ENCODE results near the gene PEAR1. TPM values are rescaled to one million over a fixed set of nuclear protein-coding genes. Genes with fewer than 3 reads are reported as not detected.

The PEAR1 gene
- total RNA-seq, 1 experiment from 2014 or later = 11.9 TPM

DNA sequence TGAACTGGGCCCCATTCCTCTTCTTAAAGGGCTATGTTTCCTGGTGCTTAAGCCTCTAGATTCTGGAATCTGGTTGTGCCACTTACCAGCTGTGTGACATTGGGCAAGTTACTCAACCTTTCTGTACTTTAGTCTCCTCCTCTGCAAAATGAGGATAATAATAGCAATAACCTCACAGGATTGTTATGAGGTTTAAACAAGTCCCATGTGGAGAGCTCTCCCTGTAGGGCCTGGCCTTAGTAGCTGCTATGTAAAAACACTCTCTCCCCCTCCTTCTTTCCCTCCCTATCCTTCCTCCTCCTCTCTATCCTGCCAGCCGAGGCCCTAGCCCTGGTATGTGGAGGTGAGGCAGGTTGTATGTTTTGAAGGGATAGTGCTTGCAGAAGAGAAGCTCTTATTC lies 8.2 kb upstream of the PEAR1 start:
- H3K4me1 ChIP-seq (ENCODE audit: insufficient read depth, low read length) = no peaks in the 10 kb centered on the region
- TF ChIP-seq EZH2 (IDR thresholded peaks at IDR 0.05; ENCODE audit: low read length, unreplicated experiment) (no peak), EZH2phosphoT487 (IDR thresholded peaks at IDR 0.05; ENCODE audit: borderline replicate concordance, low read length) (no peak)
- TF ChIP-seq, protein P1, sequence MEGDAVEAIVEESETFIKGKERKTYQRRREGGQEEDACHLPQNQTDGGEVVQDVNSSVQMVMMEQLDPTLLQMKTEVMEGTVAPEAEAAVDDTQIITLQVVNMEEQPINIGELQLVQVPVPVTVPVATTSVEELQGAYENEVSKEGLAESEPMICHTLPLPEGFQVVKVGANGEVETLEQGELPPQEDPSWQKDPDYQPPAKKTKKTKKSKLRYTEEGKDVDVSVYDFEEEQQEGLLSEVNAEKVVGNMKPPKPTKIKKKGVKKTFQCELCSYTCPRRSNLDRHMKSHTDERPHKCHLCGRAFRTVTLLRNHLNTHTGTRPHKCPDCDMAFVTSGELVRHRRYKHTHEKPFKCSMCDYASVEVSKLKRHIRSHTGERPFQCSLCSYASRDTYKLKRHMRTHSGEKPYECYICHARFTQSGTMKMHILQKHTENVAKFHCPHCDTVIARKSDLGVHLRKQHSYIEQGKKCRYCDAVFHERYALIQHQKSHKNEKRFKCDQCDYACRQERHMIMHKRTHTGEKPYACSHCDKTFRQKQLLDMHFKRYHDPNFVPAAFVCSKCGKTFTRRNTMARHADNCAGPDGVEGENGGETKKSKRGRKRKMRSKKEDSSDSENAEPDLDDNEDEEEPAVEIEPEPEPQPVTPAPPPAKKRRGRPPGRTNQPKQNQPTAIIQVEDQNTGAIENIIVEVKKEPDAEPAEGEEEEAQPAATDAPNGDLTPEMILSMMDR (conservative IDR thresholded peaks at IDR 0.05; ENCODE audit: low read depth, low read length) = no peak
- DNase-seq (no peak), ATAC-seq (no peak)
- H3K27me3 ChIP-seq (ENCODE audit: low read length) = no peaks in the 10 kb centered on the region
- no peak overlapping the region for H3K9ac ChIP-seq (ENCODE audit: low read length)
- H3F3A ChIP-seq (ENCODE audit: low read length, unreplicated experiment) = no peaks in the 10 kb centered on the region
- H3K4me2 ChIP-seq (ENCODE audit: low read length) = no peak overlapping the region
- no peaks in the 10 kb centered on the region for H3K9me2 ChIP-seq (replicated peaks; ENCODE audit: low read length)
- intact Hi-C loops (cut with micrococcal nuclease) = no loop called here
- H3K36me3 ChIP-seq (ENCODE audit: low read depth, low read length) = no peaks in the 10 kb centered on the region
- BruUV-seq (replicated peaks) = no TSS peak
- H3K27ac ChIP-seq (ENCODE audit: low read length) = no peak overlapping the region
- H3K4me3 ChIP-seq (ENCODE audit: low read length) = no peak overlapping the region
- no peak overlapping the region for H2AFZ ChIP-seq (ENCODE audit: low read length)
- ChIA-PET CTCF (interaction anchor here (0.6 to 0.8 kb wide), 3 partner anchors 37 to 204 kb away, joined by 3 to 4 read pairs (median 3); partner anchors contain the start of gene CRABP2), POLR2A (ENCODE audit: unreplicated experiment) (no interaction called here)
- no peaks in the 10 kb centered on the region for H3K79me2 ChIP-seq (ENCODE audit: low read length)
- H3K9me3 ChIP-seq (ENCODE audit: low read length) = no peaks in the 10 kb centered on the region
- H4K20me1 ChIP-seq (ENCODE audit: low read length) = no peaks in the 10 kb centered on the region

DNA sequence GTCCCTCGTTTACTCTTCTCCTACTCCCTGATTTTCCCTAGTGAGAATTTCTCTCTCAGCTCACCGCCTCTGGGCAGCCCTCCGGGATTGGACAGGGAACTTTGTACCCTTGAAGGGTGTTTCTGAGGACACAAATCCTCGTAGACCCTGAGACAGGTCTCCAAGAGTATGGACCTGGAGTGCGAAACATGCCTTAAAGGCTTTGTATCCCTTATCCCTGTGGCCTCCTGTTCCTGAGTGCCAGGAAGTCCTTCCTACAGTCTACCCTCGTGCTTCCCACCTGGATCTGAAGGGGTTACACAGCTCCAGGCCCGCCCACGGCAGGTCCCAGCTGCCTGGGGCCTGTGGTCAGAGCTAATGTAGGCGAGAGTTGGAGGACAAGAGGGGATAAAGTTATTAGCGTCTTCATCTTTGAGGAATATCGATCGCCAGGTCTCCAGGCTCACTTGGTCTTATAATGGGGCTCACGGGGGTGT lies 7.6 kb upstream of the PEAR1 start:
- Histone ChIP-seq H3K27me3 (ENCODE audit: low read length) (no peaks in the 10 kb centered on the region), H2AFZ (ENCODE audit: low read length) (no peak overlapping the region), H3K27ac (ENCODE audit: low read length) (no peak overlapping the region), H3K4me2 (ENCODE audit: low read length) (no peak overlapping the region), H3K4me1 (ENCODE audit: insufficient read depth, low read length) (no peaks in the 10 kb centered on the region), H3K79me2 (ENCODE audit: low read length) (no peaks in the 10 kb centered on the region), H3K36me3 (ENCODE audit: low read depth, low read length) (no peaks in the 10 kb centered on the region), H3K9me3 (ENCODE audit: low read length) (no peaks in the 10 kb centered on the region), H3K4me3 (ENCODE audit: low read length) (no peak overlapping the region), H3K9me2 (replicated peaks; ENCODE audit: low read length) (no peaks in the 10 kb centered on the region), H4K20me1 (ENCODE audit: low read length) (no peaks in the 10 kb centered on the region), H3K9ac (ENCODE audit: low read length) (no peak overlapping the region), H3F3A (ENCODE audit: low read length, unreplicated experiment) (no peaks in the 10 kb centered on the region)
- CTCF ChIA-PET = interaction anchor here (0.6 to 0.8 kb wide), 2 partner anchors 38 to 205 kb away, joined by 3 read pairs; no protein-coding TSS in a partner anchor
- TF ChIP-seq EZH2 (IDR thresholded peaks at IDR 0.05; ENCODE audit: low read length, unreplicated experiment) = no peak
- TF ChIP-seq, protein P1 (conservative IDR thresholded peaks at IDR 0.05; ENCODE audit: low read depth, low read length) = no peak
- no peak for TF ChIP-seq EZH2phosphoT487 (IDR thresholded peaks at IDR 0.05; ENCODE audit: borderline replicate concordance, low read length)
- DNase-seq (no peak), ATAC-seq (no peak)
- intact Hi-C loops (cut with micrococcal nuclease) = no loop called here
- BruUV-seq (replicated peaks) = no TSS peak
- POLR2A ChIA-PET (ENCODE audit: unreplicated experiment) = no interaction called here

DNA sequence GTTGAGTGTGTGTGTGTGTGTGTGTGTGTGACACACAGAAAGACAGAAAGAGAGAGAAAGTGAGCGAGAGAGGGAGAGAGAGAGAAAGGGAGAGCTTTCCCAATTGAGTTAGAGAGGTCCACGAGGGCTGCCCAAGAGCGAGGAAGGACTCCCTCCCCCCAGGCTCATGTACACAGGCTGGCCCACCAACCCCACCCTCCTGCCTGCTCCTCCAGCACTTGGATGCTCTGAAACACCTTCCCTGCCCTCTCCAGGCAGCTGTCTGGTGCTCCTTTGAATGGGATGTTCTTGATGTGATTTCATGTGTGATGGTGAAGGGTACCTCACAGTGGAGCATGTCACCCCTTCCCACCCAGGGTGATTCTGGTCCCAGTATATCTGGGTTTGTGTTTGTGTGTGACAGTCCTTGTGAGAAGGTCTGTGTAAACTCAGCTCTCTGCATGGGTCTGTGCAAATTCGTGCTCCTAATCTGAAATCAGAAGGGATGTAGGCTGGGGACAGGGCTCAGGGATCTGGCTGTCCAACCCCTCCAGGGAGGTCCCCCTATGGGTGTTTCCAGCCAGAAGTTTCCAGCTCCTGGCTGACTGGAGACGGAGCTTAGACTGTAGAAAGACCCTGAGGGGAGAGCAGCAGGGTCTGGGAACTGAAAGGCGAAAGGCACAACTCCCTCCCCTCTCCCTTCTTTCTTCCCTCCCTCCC lies 6.8 kb upstream of the PEAR1 start:
- Histone ChIP-seq H3K4me2 (ENCODE audit: low read length) (no peak overlapping the region), H3K36me3 (ENCODE audit: low read depth, low read length) (no peaks in the 10 kb centered on the region), H3K9ac (ENCODE audit: low read length) (no peak overlapping the region), H2AFZ (ENCODE audit: low read length) (no peak overlapping the region), H3K27ac (ENCODE audit: low read length) (no peak overlapping the region), H3K4me1 (ENCODE audit: insufficient read depth, low read length) (no peaks in the 10 kb centered on the region), H3K4me3 (ENCODE audit: low read length) (no peak overlapping the region), H3K79me2 (ENCODE audit: low read length) (no peaks in the 10 kb centered on the region), H3K9me3 (ENCODE audit: low read length) (no peaks in the 10 kb centered on the region), H4K20me1 (ENCODE audit: low read length) (no peaks in the 10 kb centered on the region), H3F3A (ENCODE audit: low read length, unreplicated experiment) (no peaks in the 10 kb centered on the region), H3K27me3 (ENCODE audit: low read length) (no peaks in the 10 kb centered on the region), H3K9me2 (replicated peaks; ENCODE audit: low read length) (no peaks in the 10 kb centered on the region)
- ChIA-PET CTCF (interaction anchor here (0.6 kb wide), 1 partner anchor 197 kb away, joined by 6 read pairs; no protein-coding TSS in a partner anchor), POLR2A (ENCODE audit: unreplicated experiment) (no interaction called here)
- BruUV-seq (replicated peaks) = no TSS peak
- ATAC-seq = no peak
- no peak for DNase-seq
- intact Hi-C loops (cut with micrococcal nuclease) = no loop called here
- no peak for TF ChIP-seq EZH2 (IDR thresholded peaks at IDR 0.05; ENCODE audit: low read length, unreplicated experiment)
- TF ChIP-seq EZH2phosphoT487 (IDR thresholded peaks at IDR 0.05; ENCODE audit: borderline replicate concordance, low read length) = no peak
- TF ChIP-seq, protein P1 (conservative IDR thresholded peaks at IDR 0.05; ENCODE audit: low read depth, low read length) = no peak
